GM21717 (cell line): ENCODE results near the gene TMEM259.

Source experiments
- ATAC-seq: cut with Tn5 transposase; IDR thresholded peaks from one replicate; pipeline ENCODE4 v1.9.1; 2021; ENCODE audit warnings: mild to moderate bottlenecking, moderate library complexity; ENCODE audit not compliant: unreplicated experiment

Gene TMEM259

DNA sequence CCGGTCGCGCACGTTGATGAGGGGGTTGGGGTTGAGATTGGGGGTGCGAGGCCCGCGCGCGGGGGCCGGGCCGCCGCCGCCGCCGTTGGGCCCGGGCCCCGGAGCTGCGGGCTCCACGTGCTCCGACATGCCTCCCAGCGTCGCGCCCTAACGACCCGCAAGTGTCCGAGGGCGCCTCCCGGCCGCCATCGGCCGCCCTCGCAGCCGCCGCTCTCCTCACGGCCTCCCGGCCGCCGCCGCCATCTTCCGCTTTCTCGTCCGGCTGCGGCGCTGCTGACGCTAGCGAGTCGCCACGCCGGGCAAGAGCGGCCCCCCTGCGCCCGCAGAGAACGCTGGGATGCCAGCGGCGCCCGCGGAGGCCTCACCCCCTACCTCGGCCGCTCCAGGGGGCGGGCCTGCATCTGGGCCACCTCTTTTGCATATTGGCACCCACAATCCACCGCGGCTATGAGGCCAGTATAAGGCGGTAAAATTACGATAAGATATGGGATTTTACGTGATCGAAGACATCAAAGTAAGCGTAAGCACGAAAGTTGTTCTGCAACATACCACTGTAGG lies at the start of gene TMEM259:
TSS of gene TMEM259 (minus strand) at position 256 of the 558 bp plus-strand sequence. CDS start at position 129, 127 bp downstream.
- peak; percentile 65 for ATAC-seq

DNA sequence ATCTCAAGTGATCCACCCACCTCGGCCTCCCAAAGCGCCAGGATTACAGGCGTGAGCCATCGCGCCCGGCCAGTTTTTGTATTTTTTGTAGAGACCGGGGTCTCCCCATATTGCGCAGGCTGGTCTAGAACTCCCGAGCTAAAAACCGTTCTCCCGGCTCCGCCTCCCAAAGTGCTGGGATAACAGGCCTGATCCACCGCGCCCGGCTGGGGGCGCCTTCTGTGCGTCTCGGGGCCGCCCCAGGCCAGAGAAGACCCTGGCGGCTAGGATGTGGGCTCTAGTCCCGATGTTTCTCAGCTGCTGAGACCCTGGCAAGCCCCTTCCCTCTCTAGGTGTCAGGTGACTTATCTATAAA lies 49.6 kb upstream of the TMEM259 start:
- no peak for ATAC-seq

DNA sequence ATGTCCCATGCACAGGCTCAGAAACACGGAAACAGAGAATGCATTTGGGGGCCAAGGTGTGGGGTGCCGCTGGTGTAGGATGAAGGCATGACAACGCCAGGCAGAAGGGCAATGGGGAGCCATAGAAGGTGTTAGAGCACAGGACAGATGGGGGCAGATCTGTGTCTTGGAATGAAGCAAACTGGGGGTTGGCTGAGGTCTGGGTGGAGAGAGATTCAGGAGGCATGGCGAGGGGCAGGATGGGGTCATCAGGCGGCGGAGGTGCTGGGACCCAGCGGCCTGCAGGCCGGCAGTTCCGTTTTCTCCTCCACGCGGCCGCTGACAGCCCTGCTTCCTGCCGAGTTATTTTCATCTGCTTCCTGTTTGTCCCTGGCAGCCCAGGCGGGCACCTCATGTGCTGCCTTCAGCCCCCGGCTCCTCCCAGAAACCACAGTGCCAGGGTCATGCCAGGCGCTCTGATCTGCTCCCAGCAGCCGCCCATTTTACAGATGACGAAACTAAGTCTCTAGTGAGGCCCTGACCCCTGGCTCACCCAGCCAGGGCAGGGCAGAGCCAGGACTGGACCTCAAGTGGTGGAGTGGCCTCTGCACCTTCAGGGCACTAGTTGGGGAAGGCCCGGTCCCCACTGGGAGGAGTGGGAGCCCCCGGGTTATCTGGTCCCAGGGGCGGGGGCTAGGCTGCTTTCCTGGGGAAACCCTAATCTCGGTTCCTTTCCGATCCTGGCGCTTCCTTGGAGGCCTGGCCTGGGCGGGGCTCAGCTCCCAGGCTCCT lies 48.3 kb upstream of the TMEM259 start:
- ATAC-seq = no peak

DNA sequence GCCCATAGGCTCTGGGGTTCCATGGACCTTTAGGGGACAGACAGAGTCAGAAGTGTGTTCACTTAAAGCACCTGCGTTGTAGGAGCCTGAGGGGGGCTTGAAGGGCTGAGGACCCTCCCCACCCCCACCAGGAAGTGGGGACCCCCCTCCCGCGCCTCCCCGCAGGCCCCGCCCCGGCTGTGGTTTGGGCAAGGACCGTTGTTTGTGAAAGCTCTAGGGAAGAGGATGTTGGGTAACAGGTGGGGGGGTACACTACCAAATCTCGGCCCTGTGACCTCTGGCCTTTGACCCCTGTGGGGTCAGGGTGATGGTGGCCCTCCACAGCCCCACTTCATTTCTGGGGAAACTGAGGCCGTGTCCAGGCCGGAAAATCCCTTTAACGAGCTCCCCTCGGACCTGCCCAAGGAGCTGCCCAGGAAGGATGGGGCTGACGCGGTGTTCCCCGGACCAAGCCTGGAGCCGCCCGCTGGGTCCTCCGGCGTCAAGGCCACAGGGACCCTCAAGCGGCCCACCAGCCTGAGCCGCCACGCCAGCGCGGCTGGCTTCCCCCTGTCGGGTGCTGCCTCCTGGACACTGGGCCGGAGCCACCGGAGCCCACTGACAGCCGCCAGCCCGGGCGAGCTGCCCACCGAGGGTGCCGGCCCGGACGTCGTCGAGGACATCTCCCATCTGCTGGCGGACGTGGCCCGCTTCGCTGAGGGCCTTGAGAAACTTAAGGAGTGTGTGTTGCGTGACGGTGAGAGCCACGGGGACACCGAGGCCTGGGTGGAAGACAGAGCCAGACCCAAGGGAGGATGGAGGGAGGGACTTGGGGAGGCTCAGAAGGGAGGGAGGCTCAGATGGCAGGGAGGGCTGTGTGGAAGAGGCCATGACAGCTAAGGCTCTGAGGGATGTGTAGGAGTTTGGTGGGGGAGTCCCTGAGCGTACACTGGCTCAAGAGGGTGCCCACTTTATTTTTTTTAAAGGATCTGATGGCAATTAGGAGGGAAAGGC lies 47.4 kb upstream of the TMEM259 start:
- ATAC-seq = no peak

DNA sequence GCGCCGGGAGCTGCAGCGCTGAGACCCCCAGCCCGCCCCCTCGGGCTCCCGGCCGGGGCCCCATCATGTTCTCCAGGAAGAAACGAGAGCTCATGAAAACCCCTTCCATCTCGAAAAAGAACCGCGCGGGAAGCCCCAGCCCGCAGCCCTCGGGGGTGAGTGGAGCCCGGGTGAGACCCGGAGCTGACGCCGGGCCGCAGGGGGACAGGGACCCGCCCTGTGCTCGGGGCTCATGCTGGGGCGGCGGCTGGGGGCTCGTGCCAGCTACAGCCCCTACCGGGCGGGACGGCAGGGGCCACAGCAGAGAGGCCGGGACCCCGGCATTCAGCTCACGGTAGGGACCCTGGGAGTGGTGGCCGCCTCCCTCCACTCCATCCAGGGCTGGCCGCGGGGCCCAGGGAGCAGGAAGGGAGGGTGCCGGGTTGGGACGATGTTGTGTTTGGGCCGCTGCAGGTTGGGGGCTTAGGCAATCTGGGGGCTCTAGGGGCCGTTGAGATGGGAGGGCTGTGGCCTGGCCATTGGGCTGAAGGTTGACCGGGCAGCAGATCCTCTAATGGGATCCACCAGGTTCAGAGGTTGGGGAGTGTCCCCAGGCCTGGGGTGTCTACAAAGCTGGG lies 46.5 kb upstream of the TMEM259 start:
- no peak for ATAC-seq

DNA sequence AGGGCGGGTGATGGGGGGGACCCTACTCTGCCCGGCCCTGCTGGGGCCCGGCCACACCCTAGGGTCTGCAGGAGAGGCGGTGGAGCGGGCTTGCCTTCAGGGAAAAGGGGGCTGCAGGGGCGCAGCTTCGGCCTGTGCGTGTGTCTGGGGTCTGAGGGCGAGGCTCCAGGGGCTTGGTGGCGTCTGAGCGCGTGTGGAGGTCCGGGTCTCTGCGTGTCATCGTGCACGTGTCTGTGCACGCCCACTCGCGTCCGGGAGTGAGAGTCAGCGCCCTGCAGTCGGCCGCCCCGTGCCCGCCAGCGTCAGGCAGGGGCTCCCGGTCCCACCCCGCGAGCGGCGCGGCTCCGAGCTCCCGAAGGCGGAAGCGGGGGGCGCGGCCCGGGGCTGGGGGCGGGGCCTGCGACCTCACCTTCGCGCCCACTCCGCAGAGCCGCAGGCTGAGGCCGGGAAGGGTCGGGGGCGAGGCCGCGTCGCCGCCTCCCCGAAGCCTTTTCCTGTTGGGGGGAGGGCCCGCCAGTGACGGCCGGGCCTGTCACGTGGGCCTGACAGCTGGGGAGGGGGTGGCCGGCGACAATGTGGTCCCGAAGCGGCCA lies 45.9 kb upstream of the TMEM259 start, which contains the start of gene ARHGAP45:
TSS of gene ARHGAP45 (plus strand) at position 420 of the 593 bp plus-strand sequence. CDS start 239 bp downstream, outside the sequence.
- ATAC-seq = no peak

DNA sequence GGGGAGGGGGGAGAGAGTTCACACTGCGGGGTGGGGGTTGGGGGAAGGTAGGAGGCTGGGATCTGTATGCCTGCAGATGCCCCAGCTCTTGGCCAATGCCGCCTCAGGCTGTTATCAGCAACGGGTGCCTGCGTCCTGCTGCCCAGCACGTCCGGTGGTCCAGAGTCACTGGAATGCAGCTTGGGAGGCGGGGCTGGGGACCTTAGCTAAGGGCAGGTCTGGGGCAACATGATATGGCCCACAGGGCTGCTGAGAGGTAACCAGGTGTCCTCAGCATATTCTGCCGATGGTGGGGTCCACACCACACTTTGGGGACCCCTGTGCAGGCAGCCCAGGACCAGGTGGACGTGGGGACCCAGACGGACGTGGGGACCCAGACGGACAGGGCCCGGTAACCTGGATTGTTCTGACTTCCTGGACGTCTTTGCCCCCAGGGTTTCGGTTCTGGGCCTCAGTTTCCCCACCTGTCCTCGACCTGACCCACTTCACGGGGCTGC lies 45.4 kb upstream of the TMEM259 start:
- ATAC-seq = no peak

DNA sequence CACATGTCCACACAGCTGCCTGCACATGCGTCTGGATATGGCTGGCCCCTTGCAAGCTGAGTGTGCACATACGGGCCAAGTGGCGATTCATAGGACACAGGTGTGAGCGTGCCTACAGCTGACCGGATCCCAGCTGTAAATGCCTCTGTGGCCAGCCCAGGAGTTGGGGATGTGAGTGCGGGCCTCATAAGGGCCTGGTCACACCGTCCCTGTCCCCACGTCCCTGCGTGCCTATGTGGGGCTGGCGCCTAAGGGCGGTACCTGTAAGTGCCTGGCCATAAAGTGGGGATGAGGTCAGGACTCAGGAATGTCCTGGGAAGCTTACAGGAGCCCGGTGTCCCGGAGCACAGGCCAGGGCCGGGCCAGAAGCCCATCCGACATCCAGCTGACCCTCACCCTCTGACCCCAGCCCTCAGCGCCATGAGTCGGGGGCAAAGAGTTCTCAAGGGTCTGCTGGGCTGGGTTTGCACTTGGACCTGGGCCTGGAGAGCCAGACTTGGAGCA lies 44.7 kb upstream of the TMEM259 start:
- no peak for ATAC-seq

DNA sequence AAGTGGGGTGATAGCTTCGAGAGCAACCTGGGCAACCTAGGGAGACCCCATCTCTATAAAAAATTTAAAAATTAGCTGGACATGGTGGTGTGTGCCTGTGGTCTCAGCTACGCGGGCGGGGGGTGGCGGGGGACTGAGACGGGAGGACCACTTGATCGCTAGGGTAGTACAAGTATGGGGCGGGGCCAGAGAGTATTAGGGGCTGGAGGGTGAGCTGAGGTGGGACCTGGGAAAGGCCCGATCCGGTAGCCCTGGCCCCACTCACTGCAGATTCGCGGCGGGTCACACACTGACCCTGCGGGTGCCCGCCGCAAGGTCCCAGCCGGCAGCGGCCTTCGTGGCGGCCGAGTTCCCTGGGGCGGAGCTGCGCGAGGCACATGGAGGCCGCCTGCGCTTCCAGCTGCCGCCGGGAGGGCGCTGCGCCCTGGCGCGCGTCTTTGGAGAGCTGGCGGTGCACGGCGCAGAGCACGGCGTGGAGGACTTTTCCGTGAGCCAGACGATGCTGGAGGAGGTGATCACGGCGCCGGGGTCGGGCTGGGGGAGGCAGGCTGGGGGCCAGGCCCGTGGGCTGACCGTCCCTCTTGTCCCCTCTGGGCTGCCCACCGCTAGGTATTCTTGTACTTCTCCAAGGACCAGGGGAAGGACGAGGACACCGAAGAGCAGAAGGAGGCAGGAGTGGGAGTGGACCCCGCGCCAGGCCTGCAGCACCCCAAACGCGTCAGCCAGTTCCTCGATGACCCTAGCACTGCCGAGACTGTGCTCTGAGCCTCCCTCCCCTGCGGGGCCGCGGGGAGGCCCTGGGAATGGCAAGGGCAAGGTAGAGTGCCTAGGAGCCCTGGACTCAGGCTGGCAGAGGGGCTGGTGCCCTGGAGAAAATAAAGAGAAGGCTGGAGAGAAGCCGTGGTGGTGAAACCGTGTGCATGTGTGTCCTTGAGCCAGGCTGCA lies 44.0 kb upstream of the TMEM259 start:
- no peak for ATAC-seq

DNA sequence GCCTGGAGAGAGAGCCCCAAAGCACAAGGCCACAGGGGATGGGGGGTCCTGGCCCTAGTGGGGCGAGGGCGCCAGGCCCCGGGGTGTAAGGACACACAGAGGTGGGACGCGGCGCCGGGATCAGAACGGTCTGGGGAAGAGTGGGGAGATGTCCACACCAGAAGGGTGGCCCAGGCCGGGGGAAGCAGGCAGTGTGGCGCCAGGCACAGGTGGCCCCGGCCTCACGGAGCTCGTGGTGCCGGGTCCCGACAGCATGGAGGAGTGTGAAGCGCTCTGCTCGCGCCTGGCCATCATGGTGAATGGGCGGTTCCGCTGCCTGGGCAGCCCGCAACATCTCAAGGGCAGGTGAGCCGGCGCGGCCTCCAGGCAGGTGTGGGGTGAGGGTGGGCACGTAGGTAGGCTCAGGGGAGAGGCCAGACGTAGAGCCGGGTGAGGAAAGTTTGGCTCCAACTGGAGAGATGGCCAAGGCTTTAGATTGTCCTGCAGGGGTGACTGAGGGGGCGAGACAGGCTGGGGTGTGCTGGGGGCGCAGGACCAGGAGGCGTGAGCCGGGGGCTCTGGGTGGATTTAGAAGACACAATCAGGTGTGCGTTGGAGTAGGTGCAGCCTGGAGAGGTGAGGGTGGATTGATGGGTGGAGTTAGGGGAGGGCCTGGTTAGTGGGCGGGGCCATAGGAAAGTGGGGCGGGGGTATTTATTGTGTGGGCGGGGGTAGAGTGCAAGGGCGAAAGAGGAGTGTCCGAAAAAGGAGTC lies 43.2 kb upstream of the TMEM259 start:
- no peak for ATAC-seq

DNA sequence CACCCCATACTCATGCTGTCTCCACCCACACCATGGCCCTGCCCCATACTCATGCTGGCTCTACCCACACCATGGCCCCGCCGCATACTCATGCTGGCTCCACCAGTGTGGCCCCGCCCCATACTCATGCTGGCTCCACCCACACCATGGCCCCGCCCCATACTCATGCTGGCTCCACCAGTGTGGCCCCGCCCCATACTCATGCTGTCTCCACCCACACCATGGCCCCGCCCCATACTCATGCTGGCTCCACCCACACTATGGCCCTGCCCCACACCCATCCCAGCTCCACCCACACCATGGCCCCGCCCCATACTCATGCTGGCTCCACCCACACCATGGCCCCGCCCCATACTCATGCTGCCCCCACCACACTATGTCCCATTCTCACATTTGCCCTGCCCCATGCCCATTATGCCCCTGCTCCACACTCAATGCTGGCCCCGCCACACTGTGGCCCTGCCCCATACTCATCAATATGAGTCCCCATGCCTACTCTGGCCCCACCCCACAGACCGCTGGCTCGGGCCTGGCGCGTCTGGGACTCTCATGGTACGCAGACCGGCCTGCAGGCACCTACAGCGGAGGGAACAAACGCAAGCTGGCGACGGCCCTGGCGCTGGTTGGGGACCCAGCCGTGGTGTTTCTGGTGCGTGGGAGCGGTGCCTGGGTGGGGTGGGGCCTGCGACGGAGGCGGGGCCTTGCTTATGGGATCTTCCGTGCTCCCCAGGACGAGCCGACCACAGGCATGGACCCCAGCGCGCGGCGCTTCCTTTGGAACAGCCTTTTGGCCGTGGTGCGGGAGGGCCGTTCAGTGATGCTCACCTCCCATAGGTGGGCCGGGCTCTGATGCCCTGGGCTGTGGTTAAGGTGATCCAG lies 42.3 kb upstream of the TMEM259 start:
- no peak for ATAC-seq

DNA sequence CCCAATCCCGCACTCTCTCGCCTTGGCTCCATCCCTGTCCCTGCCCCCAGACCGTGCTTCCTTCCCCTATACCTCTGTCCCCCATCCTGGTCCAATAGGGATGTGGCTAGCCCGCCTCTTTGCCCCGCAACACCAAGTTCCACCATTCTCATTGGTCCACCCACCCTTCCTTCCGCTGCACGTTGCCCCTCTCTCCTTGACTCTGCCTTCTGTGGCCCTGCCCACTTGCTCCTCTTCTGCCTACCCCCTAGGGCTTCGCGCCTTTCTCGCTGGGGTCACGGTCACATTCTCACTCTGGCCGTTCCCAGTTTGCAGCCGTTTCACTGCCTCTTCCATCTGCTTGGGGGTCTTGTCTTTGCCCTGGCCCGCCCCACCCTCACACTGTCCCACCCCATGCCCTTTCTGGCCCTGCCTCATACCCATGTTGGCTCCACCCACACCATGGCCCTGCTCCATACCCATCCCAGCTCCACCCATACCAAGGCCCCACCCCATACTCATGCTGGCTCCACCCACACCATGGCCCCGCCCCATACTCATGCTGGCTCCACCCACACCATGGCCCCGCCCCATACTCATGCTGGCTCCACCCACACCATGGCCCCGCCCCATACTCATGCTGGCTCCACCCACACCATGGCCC lies 41.6 kb upstream of the TMEM259 start:
- no peak for ATAC-seq

DNA sequence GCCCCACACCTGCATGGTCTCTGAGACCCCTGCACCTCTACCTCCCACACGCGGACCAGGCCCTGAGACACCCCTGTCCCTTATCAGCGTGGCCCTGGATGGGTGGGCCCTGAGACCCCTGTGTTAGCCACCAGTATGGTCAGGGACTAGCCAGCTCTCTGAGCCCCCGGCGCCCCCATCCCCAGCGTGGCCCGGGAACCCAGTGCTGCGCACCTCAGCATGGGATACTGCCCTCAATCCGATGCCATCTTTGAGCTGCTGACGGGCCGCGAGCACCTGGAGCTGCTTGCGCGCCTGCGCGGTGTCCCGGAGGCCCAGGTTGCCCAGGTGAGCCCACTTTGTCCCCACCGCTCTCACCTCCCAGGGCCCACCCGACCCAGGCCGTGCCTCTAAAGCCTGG lies 41.1 kb upstream of the TMEM259 start:
- no peak for ATAC-seq

DNA sequence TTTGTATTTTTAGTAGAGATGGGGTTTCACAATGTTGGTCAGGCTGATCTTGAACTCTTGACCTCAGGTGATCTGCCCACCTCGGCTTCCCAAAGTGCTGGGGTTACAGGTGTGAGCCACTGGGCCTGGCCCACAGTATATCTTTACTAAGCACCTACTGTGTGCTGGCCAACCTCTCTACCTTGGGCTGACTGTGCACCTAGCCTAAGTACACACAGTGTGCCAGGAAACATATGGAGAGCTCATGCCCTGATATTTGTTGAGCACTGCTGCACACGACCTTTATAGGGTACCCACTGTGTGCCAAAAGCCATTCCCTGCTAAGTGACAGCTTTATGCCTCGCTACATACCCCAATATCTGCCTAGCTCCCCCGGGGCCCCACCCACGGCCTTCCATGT lies 39.8 kb upstream of the TMEM259 start:
- no peak for ATAC-seq

DNA sequence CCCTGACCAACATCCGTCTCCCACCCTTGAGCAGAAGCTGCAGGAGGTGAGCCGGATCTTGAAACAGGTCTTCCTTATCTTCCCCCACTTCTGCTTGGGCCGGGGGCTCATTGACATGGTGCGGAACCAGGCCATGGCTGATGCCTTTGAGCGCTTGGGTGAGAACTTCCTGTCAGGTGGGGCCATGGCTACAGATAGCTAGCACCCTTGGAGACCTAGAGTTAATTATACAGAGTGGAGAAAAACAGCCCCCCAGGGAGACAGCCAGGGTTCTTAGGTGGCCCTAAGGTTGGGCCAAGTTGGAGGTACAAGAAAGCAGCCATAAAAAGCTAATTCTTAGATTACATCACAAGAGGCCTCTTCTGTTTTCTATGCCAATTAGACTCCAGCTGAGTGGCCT lies 37.2 kb upstream of the TMEM259 start:
- no peak for ATAC-seq

DNA sequence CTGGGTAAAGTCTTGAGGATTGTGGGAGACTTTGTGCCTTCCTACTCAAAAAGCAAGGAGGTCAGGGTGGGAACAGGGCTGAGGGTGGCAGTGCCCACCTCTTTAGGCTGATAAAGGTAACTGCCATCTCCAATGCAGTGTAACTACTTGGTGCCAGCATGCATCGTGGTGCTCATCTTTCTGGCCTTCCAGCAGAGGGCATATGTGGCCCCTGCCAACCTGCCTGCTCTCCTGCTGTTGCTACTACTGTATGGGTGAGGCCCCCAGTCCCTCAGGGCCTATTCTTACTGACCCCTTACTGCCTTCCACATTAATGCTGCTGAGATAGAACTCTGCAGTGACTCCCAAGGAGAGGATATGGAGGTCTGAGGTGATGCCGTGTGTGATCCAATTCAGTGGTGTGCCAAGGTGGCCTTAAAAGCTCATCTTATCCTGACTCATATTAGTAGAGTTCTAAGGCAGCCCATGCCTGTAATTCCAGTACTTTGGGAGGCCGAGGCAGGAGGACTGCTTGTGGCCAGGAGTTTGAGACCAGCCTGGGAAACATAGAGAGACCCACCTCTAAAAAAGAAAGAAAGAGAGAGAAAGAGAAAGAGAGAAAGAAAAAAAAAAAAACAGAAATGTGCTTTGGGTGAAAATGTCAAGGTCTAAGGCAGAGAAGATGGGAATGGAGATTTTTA lies 36.4 kb upstream of the TMEM259 start:
- ATAC-seq = no peak
